NCI-H146 (cell line): ENCODE measurements around the gene TAL1.
A peak's percentile ranks its signal among the peaks of the same experiment; 100 is the strongest.
"Not testable (repeated sequence)": the region's sequence is repeated elsewhere in the genome, so short reads cannot be mapped to it uniquely, and the experiment has no call there.

Experiments used
- DNase-seq: peaks from one replicate; lab custom pipeline; 2025; lab: John Stamatoyannopoulos, UW

TAL1 gene

GRCh38 chr1:47212636-47213229 is 19.3 kb downstream of the TAL1 start:
- DNase-seq: no peak

- DNase-seq: no peak
Observed at GRCh38 chr1:47211796-47212269, 20.2 kb downstream of the TAL1 start.

GRCh38 chr1:47210666-47211065 is 21.4 kb downstream of the TAL1 start:
- no peak for DNase-seq

- no peak for DNase-seq
Observed at GRCh38 chr1:47209725-47210325, 22.2 kb downstream of the TAL1 start.

- DNase-seq: no peak
Observed at GRCh38 chr1:47209091-47209490, 22.9 kb downstream of the TAL1 start.

GRCh38 chr1:47208374-47208850 is 23.6 kb downstream of the TAL1 start:
- no peak for DNase-seq

- no peak for DNase-seq
Observed at GRCh38 chr1:47207803-47208373, 24.1 kb downstream of the TAL1 start.

GRCh38 chr1:47205918-47206317 is 26.1 kb downstream of the TAL1 start:
- DNase-seq: no peak

- not testable (repeated sequence) for DNase-seq
Observed at GRCh38 chr1:47203504-47203903, 28.5 kb downstream of the TAL1 start.

- DNase-seq: no peak
Observed at GRCh38 chr1:47201179-47201578, 30.8 kb downstream of the TAL1 start.

GRCh38 chr1:47198214-47198613 is 33.8 kb downstream of the TAL1 start:
- DNase-seq: no peak

- no peak for DNase-seq
Observed at GRCh38 chr1:47196622-47197021, 35.4 kb downstream of the TAL1 start.

- DNase-seq: not testable (repeated sequence)
Observed at GRCh38 chr1:47195981-47196380, 36.0 kb downstream of the TAL1 start.

- no peak for DNase-seq
Observed at GRCh38 chr1:47194311-47194710, 37.7 kb downstream of the TAL1 start.

GRCh38 chr1:47193496-47193895 is 38.5 kb downstream of the TAL1 start:
- DNase-seq: not testable (repeated sequence)

- DNase-seq: peak; percentile 32
Observed at GRCh38 chr1:47192458-47193384, 39.3 kb downstream of the TAL1 start.

GRCh38 chr1:47191940-47192457 is 40.0 kb downstream of the TAL1 start:
- DNase-seq: no peak

- DNase-seq: no peak
Observed at GRCh38 chr1:47190857-47191256, 41.2 kb downstream of the TAL1 start.

GRCh38 chr1:47190509-47190855 is 41.5 kb downstream of the TAL1 start:
- DNase-seq: no peak

- no peak for DNase-seq
Observed at GRCh38 chr1:47189844-47190508, 42.0 kb downstream of the TAL1 start, which contains the start of gene PDZK1IP1. TSS of gene PDZK1IP1 (minus strand) at chr1:47190036. CDS start at chr1:47189932, 104 bp downstream.
